GM12878 (cell line): Measurements from ENCODE around the gene UBAP1L. TPM values are rescaled to one million over a fixed set of nuclear protein-coding genes. Genes with fewer than 3 reads are reported as not detected.

Source experiments
- ATAC-seq: fragments of 200-7000 bp; cut with Tn5 transposase; 3 replicates; pipeline ENCODE4 v1.9.1; 2020; ENCODE audit warnings: mild to moderate bottlenecking, moderate library complexity
- BruUV-seq: library from RNA; stranded (reverse); fragments of 400-500 nt; replicated peaks from 2 replicates; lab custom pipeline; 2021; lab: Mats Ljungman, UMichigan
- CTCF ChIA-PET: fragments of 300-600 bp; sonication (Branson Sonifier 250); formaldehyde crosslinking; extraction: SDS; loops from one replicate; lab custom pipeline; 2021; ENCODE audit warnings: inconsistent platforms; lab: Yijun Ruan, JAX
- POLR2A ChIA-PET: fragments of 350-600 bp; formaldehyde crosslinking; extraction: SDS; loops from one replicate; lab custom pipeline; 2021; ENCODE audit warnings: inconsistent platforms; lab: Charles Lee
- RAD21 ChIA-PET: fragments of 300-600 bp; sonication (Branson Sonifier 250); formaldehyde crosslinking; loops from one replicate; lab custom pipeline; 2023; ENCODE audit warnings: antibody characterized with exemption; ENCODE audit not compliant: unreplicated experiment; lab: Charles Lee
- SMC1A ChIA-PET: fragments of 300-600 bp; sonication (Branson Sonifier 250); formaldehyde crosslinking; loops from one replicate; lab custom pipeline; 2023; ENCODE audit not compliant: unreplicated experiment, uncharacterized antibody; lab: Charles Lee
- DNase-seq: peaks from one replicate; pipeline ENCODE4 v3.0.0-alpha.2; 2011; ENCODE audit warnings: low read depth, low spot score
- FAIRE-seq: peaks from 3 replicates; lab custom pipeline; 2011; peaks lifted over from hg19 to GRCh38; lab: Jason Lieb, UNC
- H2AFZ ChIP-seq: 2 replicates; pipeline ENCODE4 v1.6.0; 2011; ENCODE audit warnings: low read depth, low read length, control low read depth; ENCODE audit not compliant: control insufficient read depth
- H3K27ac ChIP-seq: 2 replicates; pipeline ENCODE4 v1.5.1; 2011; ENCODE audit warnings: control low read depth; ENCODE audit not compliant: control insufficient read depth, insufficient read depth
- H3K27me3 ChIP-seq, 2 experiments: replicated peaks in 1 of 2; 2 replicates each; pipeline versions ENCODE4 v1.6.0 to v1.6.1; 2011; ENCODE audit warnings: low read length in 1 of 2; ENCODE audit not compliant: control insufficient read depth in 2 of 2, insufficient read depth in 2 of 2
- H3K36me3 ChIP-seq, 2 experiments: 2 replicates each; pipeline ENCODE4 v1.5.1; 2011; ENCODE audit warnings: low read length in 1 of 2; ENCODE audit not compliant: control insufficient read depth in 2 of 2, insufficient read depth in 2 of 2
- H3K4me1 ChIP-seq: 2 replicates; pipeline ENCODE4 v1.6.1; 2011; ENCODE audit warnings: mild to moderate bottlenecking, low read length, moderate library complexity, mixed read lengths; ENCODE audit not compliant: control insufficient read depth, insufficient read depth
- H3K4me2 ChIP-seq: 2 replicates; pipeline ENCODE4 v1.6.0; 2011; ENCODE audit warnings: control low read depth; ENCODE audit not compliant: control insufficient read depth, insufficient read depth
- H3K4me3 ChIP-seq: fragments of 200-600 bp; sonication (generic); 2 replicates; pipeline ENCODE4 v1.5.1; 2016
- H3K79me2 ChIP-seq: 2 replicates; pipeline ENCODE4 v1.6.0; 2011; ENCODE audit warnings: low read length; ENCODE audit not compliant: control insufficient read depth, insufficient read depth
- H3K9ac ChIP-seq: 2 replicates; pipeline ENCODE4 v1.8.0; 2011; ENCODE audit warnings: low read length, control low read depth, mixed read lengths; ENCODE audit not compliant: control insufficient read depth, insufficient read depth
- H3K9me3 ChIP-seq: replicated peaks from 3 replicates; pipeline ENCODE4 v1.5.1; 2011; ENCODE audit warnings: mild to moderate bottlenecking, low read length; ENCODE audit not compliant: control insufficient read depth, insufficient read depth
- H4K20me1 ChIP-seq: 2 replicates; pipeline ENCODE4 v1.6.0; 2011; ENCODE audit not compliant: control insufficient read depth, insufficient read depth
- LARP7 ChIP-seq: fragments of 450-650 bp; IDR thresholded peaks from 2 replicates; pipeline ENCODE4 v1.6.1; 2017; ENCODE audit warnings: mild to moderate bottlenecking
- NFXL1 ChIP-seq: fragments of 450-650 bp; IDR thresholded peaks from 2 replicates; pipeline ENCODE4 v1.6.1; 2017; ENCODE audit warnings: antibody characterized with exemption, mild to moderate bottlenecking, borderline replicate concordance
- NRF1 ChIP-seq: conservative IDR thresholded peaks from 2 replicates; pipeline ENCODE4 v1.6.1; 2011; ENCODE audit warnings: mild to moderate bottlenecking, low read depth, low read length, improper control_type of control experiment
- PBX3 ChIP-seq: IDR thresholded peaks from 2 replicates; pipeline ENCODE4 v1.6.1; 2011; ENCODE audit warnings: mild to moderate bottlenecking, low read depth, low read length, moderate library complexity; ENCODE audit not compliant: insufficient replicate concordance
- POLR2AphosphoS5 ChIP-seq: IDR thresholded peaks from 2 replicates; pipeline ENCODE4 v1.6.1; 2011; ENCODE audit warnings: mild to moderate bottlenecking, low read length, inconsistent platforms
- POU2F2 ChIP-seq: IDR thresholded peaks from 3 replicates; pipeline ENCODE4 v1.6.1; 2011; ENCODE audit warnings: low read depth, mild to moderate bottlenecking, low read length, borderline replicate concordance
- RAD21 ChIP-seq: IDR thresholded peaks from 2 replicates; pipeline ENCODE4 v1.6.1; 2011; ENCODE audit warnings: mild to moderate bottlenecking, low read depth, low read length, moderate library complexity; ENCODE audit not compliant: insufficient read depth
- RBBP5 ChIP-seq: fragments of 200-600 bp; sonication (generic); conservative IDR thresholded peaks from 2 replicates; pipeline ENCODE4 v1.6.1; 2016
- SIX5 ChIP-seq: IDR thresholded peaks from 2 replicates; pipeline ENCODE4 v1.6.1; 2011; ENCODE audit warnings: mild to moderate bottlenecking, low read depth, low read length, moderate library complexity; ENCODE audit not compliant: severe bottlenecking
- SKIL ChIP-seq: fragments of 450-650 bp; IDR thresholded peaks from 2 replicates; pipeline ENCODE4 v1.6.1; 2017; ENCODE audit warnings: mild to moderate bottlenecking, low read depth, inconsistent platforms; ENCODE audit not compliant: poor library complexity, severe bottlenecking
- SMARCA5 ChIP-seq: fragments of 450-650 bp; IDR thresholded peaks from 2 replicates; pipeline ENCODE4 v1.6.1; 2017; ENCODE audit warnings: mild to moderate bottlenecking
- SUPT20H ChIP-seq: IDR thresholded peaks from 2 replicates; pipeline ENCODE4 v1.6.1; 2011; ENCODE audit warnings: low read depth, mild to moderate bottlenecking, low read length, moderate library complexity, borderline replicate concordance; ENCODE audit not compliant: control insufficient read depth
- WGBS: methylation state at CpG from one replicate; pipeline ENCODE4 v1.1.6; 2016; ENCODE audit warnings: low lambda C conversion rate; ENCODE audit not compliant: insufficient replicate concordance, insufficient coverage; ENCODE audit errors: missing lambda C conversion rate; 5-methylcytosine and 5-hydroxymethylcytosine counted together
- in situ Hi-C: fragments of 300-500 bp; cut with MboI; formaldehyde crosslinking; loops from 9 replicates; pipeline ENCODE4 v1.14.3; 2018; ENCODE audit warnings: mixed read lengths
- intact Hi-C: fragments of 100-400 bp; cut with micrococcal nuclease; formaldehyde crosslinking; loops from one replicate; pipeline ENCODE4 v1.14.2; 2022; ENCODE audit not compliant: unreplicated experiment
- polyA plus RNA-seq, 11 experiments: library from polyadenylated mRNA; depleted of rRNA in 4 of 11; unstranded in 6 of 11; stranded (reverse) in 5 of 11; fragments of >200 nt; fragmentation: Nextera tagmentation in 4 of 11; fragmentation: Illumina TruSeq in 1 of 11; extraction: Ambion mirVana in 4 of 11; extraction: Trizol in 1 of 11; gene quantifications; 1 replicate in 1 of 11; 2 replicates in 10 of 11; pipeline versions ENCODE4 v1.2.1 to v1.2.3, GENCODE V29; 2011 to 2016; ENCODE audit warnings: inconsistent platforms in 2 of 11, missing spikeins in 2 of 11, low read depth in 1 of 11
- total RNA-seq, 4 experiments: library from RNA; depleted of rRNA in 3 of 4; stranded (reverse); fragments of >200 nt in 3 of 4; fragmentation: Illumina TruSeq in 1 of 4; extraction: Trizol in 1 of 4; gene quantifications; 2 replicates each; pipeline versions ENCODE4 v1.2.1 to v1.2.3, GENCODE V29; 2013 to 2021
- TF ChIP-seq, protein P1 (sequence below): IDR thresholded peaks from 2 replicates; pipeline ENCODE4 v1.6.1; 2012; ENCODE audit warnings: improper control_type of control experiment, low read depth, low read length; ENCODE audit not compliant: insufficient replicate concordance

Gene UBAP1L
- total and polyA plus RNA-seq, 10 of the 15 experiments (the other 5 are each of a cell fraction or from before 2014, with no cell fraction given): 0.03 to 2.6 (median 1.0) TPM

DNA sequence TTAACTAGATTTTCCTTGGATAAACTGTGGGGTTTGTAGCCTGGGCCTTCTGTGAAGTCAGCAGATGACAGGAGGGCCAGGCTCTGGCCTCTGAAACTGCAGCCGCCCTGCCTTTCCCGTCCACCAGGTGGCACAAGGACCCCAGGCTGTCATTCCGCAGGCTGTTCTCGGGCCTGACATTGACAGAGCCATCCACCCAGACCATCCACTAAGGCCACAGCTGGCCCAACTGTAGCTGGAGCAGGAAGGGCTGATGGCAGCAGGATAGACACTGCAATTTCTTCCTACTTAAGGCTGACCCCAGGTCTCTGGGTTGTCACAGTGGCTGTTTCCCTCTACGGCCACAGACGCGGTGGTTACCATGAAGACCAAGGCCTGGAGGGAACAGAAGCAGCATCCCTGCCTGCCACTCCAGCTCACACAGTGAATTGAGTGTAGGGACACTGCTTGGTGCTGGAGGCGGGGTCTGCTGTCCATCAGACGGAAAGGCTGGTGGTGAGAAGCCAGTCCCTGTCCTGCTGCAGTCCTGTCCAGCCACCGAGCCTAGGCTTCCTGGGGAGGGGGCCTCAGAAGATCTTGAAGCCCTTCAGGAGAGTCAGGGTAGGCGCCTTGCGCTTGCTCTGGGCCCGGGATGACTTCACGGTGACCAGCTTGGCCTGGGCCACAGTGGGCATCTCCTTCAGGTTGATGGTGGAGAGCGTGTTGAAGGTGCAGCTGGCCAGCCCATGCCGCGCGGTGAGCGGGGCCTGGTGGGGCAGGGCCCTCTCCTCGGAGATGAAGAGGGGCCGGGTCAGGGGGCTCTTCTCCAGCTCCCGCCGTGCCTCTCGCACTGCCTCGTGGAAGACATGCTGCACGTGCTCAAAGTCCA is 60.4 kb downstream of the UBAP1L start:
- Histone ChIP-seq H3K9me3 (no peaks in the 10 kb centered on the region), H3K36me3 (no peaks in the 10 kb centered on the region), H4K20me1 (no peaks in the 10 kb centered on the region), H3K9ac (no peak overlapping the region), H3K27ac (no peak overlapping the region), H3K79me2 (no peaks in the 10 kb centered on the region), H3K4me2 (no peak overlapping the region), H2AFZ (no peak overlapping the region), H3K4me3 (no peak overlapping the region), H3K4me1 (peaks cover 6% of the 10 kb centered on the region), H3K27me3 (no peaks in the 10 kb centered on the region)
- in situ Hi-C loops (no loop called here), intact Hi-C loops (loop anchor here (1.0 to 5.0 kb wide), 4 partner anchors 24 to 242 kb away; partner anchors contain the start of gene RNU5A-1)
- ATAC-seq (peak; percentile 82), FAIRE-seq (peak; percentile 73), DNase-seq (no peak)
- 57% methylated on average over 26 of the region's 26 CpGs for WGBS
- ChIA-PET SMC1A (interaction anchor here (0.5 to 2.7 kb wide), 10 partner anchors 8 to 245 kb away, joined by 3 to 11 read pairs (median 4); no protein-coding TSS in a partner anchor), CTCF (interaction anchor here (0.9 to 4.1 kb wide), 17 partner anchors 8 to 245 kb away, joined by 3 to 38 read pairs (median 4); partner anchors contain the start of gene UBAP1L), RAD21 (interaction anchor here (0.7 to 3.5 kb wide), 6 partner anchors 11 to 87 kb away, joined by 3 to 15 read pairs (median 4); no protein-coding TSS in a partner anchor), POLR2A (interaction anchor here (0.5 to 1.7 kb wide), 2 partner anchors 11 to 232 kb away, joined by 4 to 6 read pairs; partner anchors contain the start of gene PARP16)
- no TSS peak for BruUV-seq
- no peak for TF ChIP-seq SIX5
- no peak for TF ChIP-seq NRF1
- TF ChIP-seq RAD21: peak; percentile 84
- TF ChIP-seq SKIL: no peak
- TF ChIP-seq NFXL1: no peak
- TF ChIP-seq POU2F2: no peak
- no peak for TF ChIP-seq LARP7
- TF ChIP-seq, protein P1, sequence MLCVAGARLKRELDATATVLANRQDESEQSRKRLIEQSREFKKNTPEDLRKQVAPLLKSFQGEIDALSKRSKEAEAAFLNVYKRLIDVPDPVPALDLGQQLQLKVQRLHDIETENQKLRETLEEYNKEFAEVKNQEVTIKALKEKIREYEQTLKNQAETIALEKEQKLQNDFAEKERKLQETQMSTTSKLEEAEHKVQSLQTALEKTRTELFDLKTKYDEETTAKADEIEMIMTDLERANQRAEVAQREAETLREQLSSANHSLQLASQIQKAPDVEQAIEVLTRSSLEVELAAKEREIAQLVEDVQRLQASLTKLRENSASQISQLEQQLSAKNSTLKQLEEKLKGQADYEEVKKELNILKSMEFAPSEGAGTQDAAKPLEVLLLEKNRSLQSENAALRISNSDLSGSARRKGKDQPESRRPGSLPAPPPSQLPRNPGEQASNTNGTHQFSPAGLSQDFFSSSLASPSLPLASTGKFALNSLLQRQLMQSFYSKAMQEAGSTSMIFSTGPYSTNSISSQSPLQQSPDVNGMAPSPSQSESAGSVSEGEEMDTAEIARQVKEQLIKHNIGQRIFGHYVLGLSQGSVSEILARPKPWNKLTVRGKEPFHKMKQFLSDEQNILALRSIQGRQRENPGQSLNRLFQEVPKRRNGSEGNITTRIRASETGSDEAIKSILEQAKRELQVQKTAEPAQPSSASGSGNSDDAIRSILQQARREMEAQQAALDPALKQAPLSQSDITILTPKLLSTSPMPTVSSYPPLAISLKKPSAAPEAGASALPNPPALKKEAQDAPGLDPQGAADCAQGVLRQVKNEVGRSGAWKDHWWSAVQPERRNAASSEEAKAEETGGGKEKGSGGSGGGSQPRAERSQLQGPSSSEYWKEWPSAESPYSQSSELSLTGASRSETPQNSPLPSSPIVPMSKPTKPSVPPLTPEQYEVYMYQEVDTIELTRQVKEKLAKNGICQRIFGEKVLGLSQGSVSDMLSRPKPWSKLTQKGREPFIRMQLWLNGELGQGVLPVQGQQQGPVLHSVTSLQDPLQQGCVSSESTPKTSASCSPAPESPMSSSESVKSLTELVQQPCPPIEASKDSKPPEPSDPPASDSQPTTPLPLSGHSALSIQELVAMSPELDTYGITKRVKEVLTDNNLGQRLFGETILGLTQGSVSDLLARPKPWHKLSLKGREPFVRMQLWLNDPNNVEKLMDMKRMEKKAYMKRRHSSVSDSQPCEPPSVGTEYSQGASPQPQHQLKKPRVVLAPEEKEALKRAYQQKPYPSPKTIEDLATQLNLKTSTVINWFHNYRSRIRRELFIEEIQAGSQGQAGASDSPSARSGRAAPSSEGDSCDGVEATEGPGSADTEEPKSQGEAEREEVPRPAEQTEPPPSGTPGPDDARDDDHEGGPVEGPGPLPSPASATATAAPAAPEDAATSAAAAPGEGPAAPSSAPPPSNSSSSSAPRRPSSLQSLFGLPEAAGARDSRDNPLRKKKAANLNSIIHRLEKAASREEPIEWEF: no peak
- TF ChIP-seq PBX3: peak; percentile 33
- peak; percentile 47; the same call in 1 of the 2 replicates for TF ChIP-seq SMARCA5
- TF ChIP-seq SUPT20H: no peak
- TF ChIP-seq RBBP5: no peak
- no peak for TF ChIP-seq POLR2AphosphoS5
